PC-3 (cell line): ENCODE results near the gene ESR2.

Experiments
- EZH2 ChIP-seq: fragments of 300-600 bp; sonication (generic); IDR thresholded peaks from one replicate; pipeline ENCODE4 v1.6.1; 2017; ENCODE audit warnings: antibody characterized with exemption, mild to moderate bottlenecking, low read length; ENCODE audit not compliant: unreplicated experiment
- EZH2phosphoT487 ChIP-seq: fragments of 300-600 bp; sonication (generic); IDR thresholded peaks from 2 replicates; pipeline ENCODE4 v1.6.1; 2018; ENCODE audit warnings: mild to moderate bottlenecking, antibody characterized with exemption, low read length, borderline replicate concordance
- TF ChIP-seq, protein P1 (sequence below): fragments of 300-600 bp; sonication (generic); conservative IDR thresholded peaks from 2 replicates; pipeline ENCODE4 v1.5.1; 2017; ENCODE audit warnings: antibody characterized with exemption, low read depth, mild to moderate bottlenecking, low read length

DNA sequence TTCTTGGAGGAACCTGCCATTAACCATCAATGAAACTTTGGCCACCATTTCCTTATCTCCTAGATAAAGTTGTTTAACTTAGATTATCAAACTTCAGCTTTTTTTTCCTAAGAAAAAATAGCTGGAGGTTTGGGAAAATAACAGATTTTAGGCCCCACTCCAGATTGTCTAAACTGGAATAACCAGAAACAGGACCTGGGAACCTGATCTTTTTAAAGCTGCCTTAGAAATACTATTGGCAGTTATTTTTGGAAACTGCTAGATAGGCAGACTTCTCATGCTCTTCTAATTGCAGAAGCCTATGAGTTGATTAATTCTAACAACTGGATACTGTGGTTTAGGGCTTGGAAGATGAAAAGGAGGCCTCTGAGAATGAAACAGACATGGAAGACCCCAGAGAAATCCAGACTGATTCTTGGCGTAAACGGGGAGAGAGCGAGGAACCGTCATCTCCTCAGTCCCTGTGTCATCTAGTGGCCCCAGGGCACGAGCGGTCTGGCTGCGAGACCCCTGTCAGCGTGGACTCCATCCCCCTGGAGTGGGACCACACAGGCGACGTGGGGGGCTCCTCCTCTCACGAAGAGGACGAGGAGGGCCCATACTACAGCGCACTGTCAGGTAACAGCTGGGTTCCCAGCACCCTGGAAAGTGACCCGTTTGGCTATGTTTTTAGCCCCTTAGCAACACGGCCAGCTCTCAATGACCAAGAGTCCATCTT, 80.2 kb downstream of the ESR2 start:
- TF ChIP-seq, protein P1, sequence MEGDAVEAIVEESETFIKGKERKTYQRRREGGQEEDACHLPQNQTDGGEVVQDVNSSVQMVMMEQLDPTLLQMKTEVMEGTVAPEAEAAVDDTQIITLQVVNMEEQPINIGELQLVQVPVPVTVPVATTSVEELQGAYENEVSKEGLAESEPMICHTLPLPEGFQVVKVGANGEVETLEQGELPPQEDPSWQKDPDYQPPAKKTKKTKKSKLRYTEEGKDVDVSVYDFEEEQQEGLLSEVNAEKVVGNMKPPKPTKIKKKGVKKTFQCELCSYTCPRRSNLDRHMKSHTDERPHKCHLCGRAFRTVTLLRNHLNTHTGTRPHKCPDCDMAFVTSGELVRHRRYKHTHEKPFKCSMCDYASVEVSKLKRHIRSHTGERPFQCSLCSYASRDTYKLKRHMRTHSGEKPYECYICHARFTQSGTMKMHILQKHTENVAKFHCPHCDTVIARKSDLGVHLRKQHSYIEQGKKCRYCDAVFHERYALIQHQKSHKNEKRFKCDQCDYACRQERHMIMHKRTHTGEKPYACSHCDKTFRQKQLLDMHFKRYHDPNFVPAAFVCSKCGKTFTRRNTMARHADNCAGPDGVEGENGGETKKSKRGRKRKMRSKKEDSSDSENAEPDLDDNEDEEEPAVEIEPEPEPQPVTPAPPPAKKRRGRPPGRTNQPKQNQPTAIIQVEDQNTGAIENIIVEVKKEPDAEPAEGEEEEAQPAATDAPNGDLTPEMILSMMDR: no peak
- no peak for TF ChIP-seq EZH2
- TF ChIP-seq EZH2phosphoT487: no peak
